Brain pericyte (primary cell): ENCODE measurements around the gene PAOX.

Source experiments
- DNase-seq: peaks from one replicate; pipeline ENCODE4 v3.0.0-alpha.2; 2012; ENCODE audit warnings: low read depth, low spot score

Gene PAOX

DNA sequence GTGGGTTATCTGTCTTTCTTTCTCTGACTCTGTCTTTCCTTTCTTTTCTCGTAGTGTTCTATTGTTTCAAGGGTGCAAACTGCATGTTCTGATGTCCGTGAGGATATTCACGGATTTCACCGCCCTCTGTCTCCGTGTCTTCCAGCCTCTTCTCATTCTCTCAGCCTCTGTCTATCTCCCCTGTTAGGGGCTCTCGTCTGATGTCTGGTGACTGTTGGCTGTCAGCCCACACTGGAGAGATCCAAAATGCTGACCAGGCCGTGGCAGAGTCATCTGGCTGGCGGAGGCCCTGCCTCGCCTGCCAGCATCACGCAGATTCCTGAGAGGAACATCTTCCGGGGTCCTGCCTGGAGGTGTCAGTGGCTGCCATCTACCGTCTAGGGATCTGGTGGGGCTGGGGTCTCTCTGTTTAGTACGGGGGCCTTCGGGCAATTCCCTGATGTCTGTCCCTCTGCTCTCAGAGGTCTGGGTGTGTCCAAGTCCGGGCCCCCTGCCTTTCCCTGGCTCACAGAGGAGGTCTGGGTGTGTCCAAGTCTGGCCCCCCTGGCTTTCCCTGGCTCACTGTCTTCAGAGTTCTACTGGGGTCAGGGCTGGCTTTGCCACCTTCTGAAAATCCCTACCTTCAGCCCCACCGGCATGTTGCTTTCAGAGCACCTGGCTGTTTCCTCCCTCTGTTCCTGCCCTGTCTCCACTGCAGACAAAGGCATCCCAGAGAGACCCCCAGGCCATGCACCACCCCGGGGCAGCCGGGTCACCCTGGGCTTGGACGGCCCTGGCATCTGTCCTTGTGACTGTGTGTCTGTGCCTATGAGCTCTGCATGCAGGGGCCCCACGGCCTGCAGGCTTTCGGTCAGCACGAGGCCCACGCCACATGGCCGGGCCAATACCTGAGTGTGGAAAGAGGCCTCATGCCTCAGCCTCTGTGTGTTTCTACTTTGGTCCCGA, 60.7 kb downstream of the PAOX start:
- DNase-seq = no peak

- DNase-seq = no peak
Measured at GRCh38 chr10:133440633-133441285, 61.7 kb downstream of the PAOX start.
